Measurements from ENCODE around the gene ATP11B. TPM values are rescaled to one million over a fixed set of nuclear protein-coding genes. Genes with fewer than 3 reads are reported as not detected.

Gene ATP11B
- total and polyA plus RNA-seq, 2 of the 8 experiments (the other 6 are each of a cell fraction or from before 2014, with no cell fraction given), result 5.1 to 26.5 TPM

DNA sequence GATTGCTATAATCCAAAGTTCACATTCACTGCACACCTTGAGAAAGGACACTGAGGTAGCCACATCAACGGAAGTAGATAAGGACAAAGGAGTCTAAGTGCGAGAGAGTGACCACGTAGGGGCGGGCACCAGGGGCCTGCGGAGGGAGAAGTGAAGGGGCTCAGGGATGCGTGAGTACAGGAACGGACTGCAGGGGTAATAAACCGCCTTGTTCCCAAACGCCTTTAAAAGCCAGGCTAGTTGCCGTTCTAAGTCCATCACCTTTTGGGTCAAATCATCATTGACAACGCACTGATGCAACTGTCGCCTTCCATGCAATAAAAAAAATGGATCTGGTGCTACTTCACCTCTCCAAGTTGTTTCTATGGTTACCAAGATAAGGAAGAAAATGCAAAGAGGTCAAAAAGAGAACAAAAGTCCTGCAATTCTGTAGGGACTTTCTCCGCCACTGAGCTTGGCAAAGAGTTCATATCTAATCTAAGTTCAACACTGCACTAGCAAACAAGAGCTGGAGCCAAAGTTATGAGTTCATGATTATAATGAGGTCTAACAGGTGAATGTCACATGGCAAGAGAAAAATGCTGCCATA lies 32.6 kb upstream of the ATP11B start:
- H2AFZ ChIP-seq (ENCODE audit: low read length), result no peak overlapping the region
- no peaks in the 10 kb centered on the region for H4K20me1 ChIP-seq (replicated peaks in 1 of 2; ENCODE audit: control insufficient read depth in 1 of 2, insufficient read depth in 2 of 2, low read length in 2 of 2)
- 89% methylated on average over 13 of the region's 13 CpGs; no CpG with 5 or more reads in 1 of the 2 experiments for WGBS, 2 experiments (ENCODE audit: extremely low coverage in 1 of 2, insufficient coverage in 1 of 2, insufficient read length in 1 of 2, insufficient replicate concordance in 2 of 2, low coverage in 1 of 2, low lambda C conversion rate in 2 of 2, missing lambda C conversion rate in 1 of 2)
- H3K18ac ChIP-seq (ENCODE audit: extremely low read depth, low read length), result no peak overlapping the region
- H2BK120ac ChIP-seq (replicated peaks; ENCODE audit: low read depth, low read length), result no peak overlapping the region
- no peaks in the 10 kb centered on the region for H3K9me3 ChIP-seq (ENCODE audit: insufficient read depth in 2 of 2, low read depth in 1 of 2, low read length in 1 of 2)
- H2BK5ac ChIP-seq (ENCODE audit: low read depth, low read length), result no peak overlapping the region
- H3K23ac ChIP-seq (ENCODE audit: insufficient read length), result no peak overlapping the region
- H4K5ac ChIP-seq (ENCODE audit: insufficient read length, low read depth, low read length), result no peak overlapping the region
- no peaks in the 10 kb centered on the region for H3K23me2 ChIP-seq (ENCODE audit: low read depth, low read length)
- POLR2A ChIA-PET (ENCODE audit: partially characterized antibody), result no interaction called here
- no peak overlapping the region for H4K91ac ChIP-seq (replicated peaks; ENCODE audit: insufficient read length, low read length)
- no peaks in the 10 kb centered on the region for H3K79me1 ChIP-seq (ENCODE audit: low read depth, low read length)
- no peak overlapping the region for H3K4me3 ChIP-seq (ENCODE audit: extremely low read depth in 1 of 4, insufficient read depth in 2 of 4, low read depth in 3 of 4, low read length in 4 of 4)
- no peaks in the 10 kb centered on the region for H3K4me1 ChIP-seq (replicated peaks in 1 of 4; ENCODE audit: control insufficient read depth in 3 of 4, insufficient read depth in 4 of 4, low read length in 3 of 4)
- no peak overlapping the region for H3K56ac ChIP-seq (replicated peaks; ENCODE audit: insufficient read length, low read depth, low read length)
- FAIRE-seq (no peak), DNase-seq (ENCODE audit: low read depth in 1 of 2, low spot score in 2 of 2) (no peak)
- H3K9ac ChIP-seq (replicated peaks in 1 of 4; ENCODE audit: extremely low read depth in 1 of 4, low read depth in 3 of 4, low read length in 3 of 4), result no peak overlapping the region
- no peak overlapping the region for H3K14ac ChIP-seq (ENCODE audit: insufficient read length)
- H2AK5ac ChIP-seq (ENCODE audit: low read depth, low read length), result no peak overlapping the region
- H4K8ac ChIP-seq (ENCODE audit: extremely low read depth, insufficient read depth, low read length), result no peak overlapping the region
- CTCF ChIA-PET (ENCODE audit: partially characterized antibody), result no interaction called here
- no peak overlapping the region for H2BK15ac ChIP-seq (ENCODE audit: low read length)
- H3K36me3 ChIP-seq (ENCODE audit: control insufficient read depth in 2 of 4, insufficient read depth in 4 of 4, low read length in 3 of 4), result no peaks in the 10 kb centered on the region
- H3K27me3 ChIP-seq (replicated peaks in 1 of 4; ENCODE audit: control insufficient read depth in 3 of 4, extremely low read depth in 1 of 4, insufficient read depth in 3 of 4, low read length in 3 of 4), result no peaks in the 10 kb centered on the region
- no peak overlapping the region for H2BK12ac ChIP-seq (ENCODE audit: low read depth, low read length)
- no peak overlapping the region for H3K4me2 ChIP-seq (ENCODE audit: insufficient read depth in 1 of 2, low read depth in 2 of 2, low read length in 2 of 2)
- H3K79me2 ChIP-seq (ENCODE audit: control insufficient read depth in 1 of 2, insufficient read depth in 2 of 2, low read length in 2 of 2), result no peaks in the 10 kb centered on the region
- H3K27ac ChIP-seq (ENCODE audit: low read depth, low read length), result no peak overlapping the region
- no peak overlapping the region for H3K4ac ChIP-seq (replicated peaks; ENCODE audit: insufficient read length, low read depth, low read length)
- no peak overlapping the region for H2BK20ac ChIP-seq (ENCODE audit: low read length)
- TF ChIP-seq MAFK (IDR thresholded peaks at IDR 0.05; ENCODE audit: low read depth, low read length), result no peak
- no peak for TF ChIP-seq CREB1 (IDR thresholded peaks at IDR 0.05)
- no peak for TF ChIP-seq YY1 (IDR thresholded peaks at IDR 0.05; ENCODE audit: low read depth, low read length)
- no peak for TF ChIP-seq SIX5 (IDR thresholded peaks at IDR 0.05; ENCODE audit: low read depth, low read length)
- no peak for TF ChIP-seq SAP30 (IDR thresholded peaks at IDR 0.05; ENCODE audit: insufficient read depth, insufficient replicate concordance, low read length)
- TF ChIP-seq RFX5 (IDR thresholded peaks at IDR 0.05; ENCODE audit: borderline replicate concordance, low read depth, low read length), result no peak
- TF ChIP-seq SIRT6 (IDR thresholded peaks at IDR 0.05; ENCODE audit: low read length), result no peak
- TF ChIP-seq TEAD4 (IDR thresholded peaks at IDR 0.05; ENCODE audit: low read depth, low read length), result no peak
- TF ChIP-seq NANOG (IDR thresholded peaks at IDR 0.05; ENCODE audit: insufficient read depth, low read depth, low read length, poor library complexity, severe bottlenecking), result no peak

Measured in H1 (cell line).